ENCODE data around the gene POLR1C.

The POLR1C gene

GRCh38 chr6:43544461-43544860 is 27.6 kb downstream of the POLR1C start:
- TF ChIP-seq TAF1 (IDR thresholded peaks at IDR 0.05; ENCODE audit: borderline replicate concordance, insufficient read depth, low read length) = no peak
- TF ChIP-seq POLR2AphosphoS5 (IDR thresholded peaks at IDR 0.05; ENCODE audit: low read depth, low read length) = no peak
- no peak for TF ChIP-seq SIN3A (IDR thresholded peaks at IDR 0.05; ENCODE audit: borderline replicate concordance, insufficient read depth, low read length)
- TF ChIP-seq REST (IDR thresholded peaks at IDR 0.05; ENCODE audit: insufficient read depth in 1 of 2, low read depth in 2 of 2, low read length in 2 of 2) = no peak
- TF ChIP-seq FOXP2 (optimal IDR thresholded peaks at IDR 0.05; ENCODE audit: borderline replicate concordance, extremely low read depth, extremely low read length, insufficient read depth) = no peak

- TF ChIP-seq POLR2AphosphoS5 (IDR thresholded peaks at IDR 0.05; ENCODE audit: low read depth, low read length) = no peak
- no peak for TF ChIP-seq TAF1 (IDR thresholded peaks at IDR 0.05; ENCODE audit: borderline replicate concordance, insufficient read depth, low read length)
- TF ChIP-seq REST (IDR thresholded peaks at IDR 0.05; ENCODE audit: insufficient read depth in 1 of 2, low read depth in 2 of 2, low read length in 2 of 2) = no peak
- TF ChIP-seq SIN3A (IDR thresholded peaks at IDR 0.05; ENCODE audit: borderline replicate concordance, insufficient read depth, low read length) = no peak
- no peak for TF ChIP-seq FOXP2 (optimal IDR thresholded peaks at IDR 0.05; ENCODE audit: borderline replicate concordance, extremely low read depth, extremely low read length, insufficient read depth)
Measured at GRCh38 chr6:43547222-43547621, 30.3 kb downstream of the POLR1C start.

DNA sequence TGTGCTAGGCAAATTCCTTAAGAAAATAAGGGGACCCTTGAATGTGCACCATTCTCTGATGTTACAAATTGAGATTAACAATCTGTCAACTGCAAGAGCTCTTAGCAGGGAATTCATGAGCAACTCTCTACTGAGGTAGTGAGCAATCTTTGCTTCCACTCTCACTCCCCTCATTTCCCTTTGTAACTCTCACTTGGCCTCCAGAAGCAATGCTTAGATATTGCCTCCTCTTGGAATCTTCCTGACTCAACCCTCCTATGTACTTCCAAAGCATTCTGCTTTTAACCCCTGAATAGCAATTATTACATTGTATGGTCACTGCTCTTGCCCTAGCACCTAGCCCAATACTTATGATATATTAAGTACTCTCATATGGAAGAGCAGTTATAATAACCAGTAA is 42.4 kb downstream of the POLR1C start:
- TF ChIP-seq TAF1 (IDR thresholded peaks at IDR 0.05; ENCODE audit: borderline replicate concordance, insufficient read depth, low read length) (no peak), REST (IDR thresholded peaks at IDR 0.05; ENCODE audit: insufficient read depth in 1 of 2, low read depth in 2 of 2, low read length in 2 of 2) (no peak), POLR2AphosphoS5 (IDR thresholded peaks at IDR 0.05; ENCODE audit: low read depth, low read length) (no peak), FOXP2 (optimal IDR thresholded peaks at IDR 0.05; ENCODE audit: borderline replicate concordance, extremely low read depth, extremely low read length, insufficient read depth) (no peak), SIN3A (IDR thresholded peaks at IDR 0.05; ENCODE audit: borderline replicate concordance, insufficient read depth, low read length) (no peak)

DNA sequence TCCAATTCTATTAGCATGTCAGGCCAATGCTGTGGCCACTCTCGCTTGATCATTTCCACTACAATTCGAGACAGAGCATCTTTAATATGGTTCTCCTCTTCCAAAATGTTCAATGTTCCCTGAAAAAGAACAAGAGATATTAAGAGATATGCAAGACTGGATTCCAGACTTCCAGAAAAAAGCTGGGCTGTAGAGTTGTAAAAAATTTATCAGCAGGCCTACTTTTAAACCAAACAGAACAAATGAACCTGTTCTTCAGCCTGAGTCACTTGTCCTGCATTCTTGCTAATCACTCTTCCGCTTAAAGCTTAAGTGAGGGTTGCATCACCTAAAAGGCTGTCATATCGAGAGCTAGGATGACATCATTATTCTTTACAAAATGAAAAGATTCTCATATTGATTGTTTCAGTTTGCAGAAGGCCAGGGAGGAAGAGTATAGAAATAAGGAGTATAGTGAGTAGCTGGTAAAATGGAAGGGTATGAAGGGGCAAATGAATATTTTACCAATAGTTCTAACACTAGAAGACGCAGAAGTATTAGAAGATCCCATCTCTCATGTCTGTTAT is 54.1 kb downstream of the POLR1C start:
- TF ChIP-seq REST (IDR thresholded peaks at IDR 0.05; ENCODE audit: insufficient read depth in 1 of 2, low read depth in 2 of 2, low read length in 2 of 2) (no peak), TAF1 (IDR thresholded peaks at IDR 0.05; ENCODE audit: borderline replicate concordance, insufficient read depth, low read length) (no peak), FOXP2 (optimal IDR thresholded peaks at IDR 0.05; ENCODE audit: borderline replicate concordance, extremely low read depth, extremely low read length, insufficient read depth) (no peak), SIN3A (IDR thresholded peaks at IDR 0.05; ENCODE audit: borderline replicate concordance, insufficient read depth, low read length) (no peak), POLR2AphosphoS5 (IDR thresholded peaks at IDR 0.05; ENCODE audit: low read depth, low read length) (no peak)

All from PFSK-1 (cell line).